ENCODE results near the gene ZNF584.
"Not testable (repeated sequence)": the region's sequence is repeated elsewhere in the genome, so short reads cannot be mapped to it uniquely, and the experiment has no call there.

The ZNF584 gene

DNA sequence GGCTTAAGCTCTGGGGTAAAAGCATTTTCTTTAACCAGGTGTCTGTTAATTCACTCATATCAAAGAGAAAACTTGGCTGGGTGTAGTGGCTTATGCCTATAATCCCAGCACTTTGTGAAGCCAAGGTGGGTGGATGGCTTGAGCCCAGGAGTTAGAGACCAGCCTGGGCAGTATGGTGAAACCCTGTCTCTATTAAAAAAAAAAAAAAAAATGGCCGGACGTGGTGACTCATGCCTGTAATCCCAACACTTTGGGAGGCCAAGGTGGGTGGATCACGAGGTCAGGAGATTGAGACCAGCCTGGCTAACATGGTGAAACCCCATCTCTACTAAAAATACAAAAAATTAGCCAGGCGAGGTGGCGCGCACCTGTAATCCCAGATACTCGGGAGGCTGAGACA is 31.7 kb upstream of the ZNF584 start:
- not testable (repeated sequence) for H3K9me3 ChIP-seq (ENCODE audit: control insufficient read depth, low read length); H3K27me3 ChIP-seq (replicated peaks; ENCODE audit: control insufficient read depth, insufficient read depth, low read length); H3K36me3 ChIP-seq (ENCODE audit: control insufficient read depth, insufficient read depth, low read length, severe bottlenecking); DNase-seq (ENCODE audit: low read depth); H3K4me3 ChIP-seq (ENCODE audit: low read length); H3K9ac ChIP-seq (ENCODE audit: low read length)
- peaks cover 27% of the 10 kb centered on the region for H3K4me1 ChIP-seq (ENCODE audit: control insufficient read depth, insufficient read depth, low read length)

- no peak overlapping the region for H3K4me3 ChIP-seq (ENCODE audit: low read length)
- H3K36me3 ChIP-seq (ENCODE audit: control insufficient read depth, insufficient read depth, low read length, severe bottlenecking) = no peaks in the 10 kb centered on the region
- no peak overlapping the region for H3K9ac ChIP-seq (ENCODE audit: low read length)
- H3K9me3 ChIP-seq (ENCODE audit: control insufficient read depth, low read length) = no peaks in the 10 kb centered on the region
- no peaks in the 10 kb centered on the region for H3K27me3 ChIP-seq (replicated peaks; ENCODE audit: control insufficient read depth, insufficient read depth, low read length)
- DNase-seq (ENCODE audit: low read depth) = no peak
- H3K4me1 ChIP-seq (ENCODE audit: control insufficient read depth, insufficient read depth, low read length) = peaks cover 17% of the 10 kb centered on the region
These were observed 29.2 kb upstream of the ZNF584 start for GRCh38 chr19:58379246-58379645.

GRCh38 chr19:58380037-58380661 is 28.3 kb upstream of the ZNF584 start:
- DNase-seq (ENCODE audit: low read depth) = no peak
- peak overlapping the region; percentile 91 for H3K9ac ChIP-seq (ENCODE audit: low read length)
- no peaks in the 10 kb centered on the region for H3K36me3 ChIP-seq (ENCODE audit: control insufficient read depth, insufficient read depth, low read length, severe bottlenecking)
- peak overlapping the region; percentile 87 for H3K4me3 ChIP-seq (ENCODE audit: low read length)
- peaks cover 17% of the 10 kb centered on the region for H3K4me1 ChIP-seq (ENCODE audit: control insufficient read depth, insufficient read depth, low read length)
- no peaks in the 10 kb centered on the region for H3K9me3 ChIP-seq (ENCODE audit: control insufficient read depth, low read length)
- H3K27me3 ChIP-seq (replicated peaks; ENCODE audit: control insufficient read depth, insufficient read depth, low read length) = no peaks in the 10 kb centered on the region

- Histone ChIP-seq H3K36me3 (ENCODE audit: control insufficient read depth, insufficient read depth, low read length, severe bottlenecking) (no peaks in the 10 kb centered on the region), H3K9ac (ENCODE audit: low read length) (peak within 1 kb of the TSS; percentile 91), H3K9me3 (ENCODE audit: control insufficient read depth, low read length) (no peaks in the 10 kb centered on the region), H3K4me3 (ENCODE audit: low read length) (peak within 1 kb of the TSS; percentile 87), H3K27me3 (replicated peaks; ENCODE audit: control insufficient read depth, insufficient read depth, low read length) (no peaks in the 10 kb centered on the region), H3K4me1 (ENCODE audit: control insufficient read depth, insufficient read depth, low read length) (peaks cover 25% of the 10 kb centered on the region)
- peak; percentile 100 for DNase-seq (ENCODE audit: low read depth)
These were observed 27.6 kb upstream of the ZNF584 start, which contains the start of gene ZNF837 for GRCh38 chr19:58380662-58381459. TSS of gene ZNF837 (minus strand) at chr19:58381030. CDS start at chr19:58369332, 11,698 bp downstream.

DNA sequence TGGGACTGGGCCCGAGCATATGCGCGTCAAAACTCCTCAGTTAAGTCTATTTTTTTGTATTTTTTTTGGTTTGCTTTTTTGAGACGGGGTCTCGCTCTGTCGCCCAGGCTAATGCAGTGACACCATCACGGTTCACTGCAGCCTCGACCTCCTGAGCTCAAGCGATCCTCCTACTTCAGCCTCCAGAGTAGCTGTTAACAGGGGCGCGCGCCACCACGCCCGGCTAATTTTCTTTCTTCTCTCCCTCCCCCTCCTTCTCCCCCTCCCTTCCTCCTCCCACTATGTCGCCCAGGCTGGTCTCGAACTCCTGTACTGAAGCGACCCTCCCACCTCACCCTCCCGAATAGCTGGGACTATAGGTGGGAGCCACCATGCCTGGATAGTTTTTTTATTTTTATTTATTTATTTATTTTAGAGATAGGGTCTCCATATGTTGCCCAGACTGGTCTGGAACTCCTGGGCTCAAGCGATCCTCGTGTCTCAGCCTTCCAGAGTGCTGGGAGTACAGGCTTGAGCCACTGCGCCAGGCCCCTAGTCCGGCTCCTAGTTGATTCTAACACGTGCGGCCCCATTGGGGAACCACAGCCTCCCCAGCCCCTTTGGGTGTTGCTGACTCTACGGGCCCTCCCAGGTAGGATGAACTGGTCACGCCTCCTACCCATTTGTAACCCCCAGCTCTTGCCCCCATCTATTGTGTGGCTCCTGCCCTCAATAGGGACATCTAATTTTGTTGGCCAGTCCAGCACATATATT is 26.8 kb upstream of the ZNF584 start:
- H3K9me3 ChIP-seq (ENCODE audit: control insufficient read depth, low read length) = no peaks in the 10 kb centered on the region
- peak overlapping the region; percentile 91 for H3K9ac ChIP-seq (ENCODE audit: low read length)
- H3K36me3 ChIP-seq (ENCODE audit: control insufficient read depth, insufficient read depth, low read length, severe bottlenecking) = no peaks in the 10 kb centered on the region
- peaks cover 31% of the 10 kb centered on the region for H3K4me1 ChIP-seq (ENCODE audit: control insufficient read depth, insufficient read depth, low read length)
- no peak for DNase-seq (ENCODE audit: low read depth)
- H3K27me3 ChIP-seq (replicated peaks; ENCODE audit: control insufficient read depth, insufficient read depth, low read length) = no peaks in the 10 kb centered on the region
- peak overlapping the region; percentile 87 for H3K4me3 ChIP-seq (ENCODE audit: low read length)

DNA sequence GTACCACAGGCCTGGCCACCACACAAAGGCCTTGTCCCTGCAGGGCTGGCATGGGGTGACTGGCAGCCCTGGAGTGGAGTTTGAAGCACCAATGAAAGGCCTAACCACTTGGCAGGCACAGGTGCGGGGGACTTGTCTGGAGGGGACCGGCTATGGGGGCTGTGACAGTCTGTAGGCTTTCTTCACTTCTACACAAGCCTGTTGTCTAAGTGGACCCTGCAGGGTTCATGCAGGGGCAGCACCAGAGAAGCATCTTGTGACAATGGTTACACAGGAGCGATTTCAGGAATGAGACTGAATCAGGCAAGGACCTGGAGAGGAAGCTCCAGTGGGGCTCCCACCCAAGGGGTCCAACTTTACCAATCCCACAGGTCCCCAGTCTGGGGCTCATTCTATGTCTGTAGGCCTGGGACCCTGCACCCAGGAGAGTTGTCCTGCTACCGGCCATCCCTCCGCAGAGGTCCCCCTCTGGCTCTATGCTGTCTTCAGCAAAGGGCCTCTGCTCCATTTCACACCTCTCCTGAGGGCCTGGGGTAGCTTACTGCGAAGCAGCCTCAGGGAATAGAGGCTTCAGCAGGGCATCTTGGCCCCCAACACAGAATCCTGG is 25.3 kb upstream of the ZNF584 start:
- Histone ChIP-seq H3K27me3 (replicated peaks; ENCODE audit: control insufficient read depth, insufficient read depth, low read length) (no peaks in the 10 kb centered on the region), H3K9ac (ENCODE audit: low read length) (no peak overlapping the region)
- DNase-seq (ENCODE audit: low read depth) = no peak

GRCh38 chr19:58385313-58385890 is 23.0 kb upstream of the ZNF584 start:
- peaks cover 35% of the 10 kb centered on the region for H3K4me1 ChIP-seq (ENCODE audit: control insufficient read depth, insufficient read depth, low read length)
- no peaks in the 10 kb centered on the region for H3K27me3 ChIP-seq (replicated peaks; ENCODE audit: control insufficient read depth, insufficient read depth, low read length)
- DNase-seq (ENCODE audit: low read depth) = no peak
- H3K36me3 ChIP-seq (ENCODE audit: control insufficient read depth, insufficient read depth, low read length, severe bottlenecking) = peaks cover 16% of the 10 kb centered on the region
- peak overlapping the region; percentile 100 for H3K9ac ChIP-seq (ENCODE audit: low read length)
- H3K9me3 ChIP-seq (ENCODE audit: control insufficient read depth, low read length) = no peaks in the 10 kb centered on the region
- peak overlapping the region; percentile 94 for H3K4me3 ChIP-seq (ENCODE audit: low read length)

More for the DNA sequence above, 25.3 kb upstream of the ZNF584 start:
- Histone ChIP-seq H3K4me1 (ENCODE audit: control insufficient read depth, insufficient read depth, low read length) (peaks cover 36% of the 10 kb centered on the region), H3K4me3 (ENCODE audit: low read length) (no peak overlapping the region), H3K9me3 (ENCODE audit: control insufficient read depth, low read length) (no peaks in the 10 kb centered on the region), H3K36me3 (ENCODE audit: control insufficient read depth, insufficient read depth, low read length, severe bottlenecking) (peaks cover under 1% of the 10 kb centered on the region)

DNA sequence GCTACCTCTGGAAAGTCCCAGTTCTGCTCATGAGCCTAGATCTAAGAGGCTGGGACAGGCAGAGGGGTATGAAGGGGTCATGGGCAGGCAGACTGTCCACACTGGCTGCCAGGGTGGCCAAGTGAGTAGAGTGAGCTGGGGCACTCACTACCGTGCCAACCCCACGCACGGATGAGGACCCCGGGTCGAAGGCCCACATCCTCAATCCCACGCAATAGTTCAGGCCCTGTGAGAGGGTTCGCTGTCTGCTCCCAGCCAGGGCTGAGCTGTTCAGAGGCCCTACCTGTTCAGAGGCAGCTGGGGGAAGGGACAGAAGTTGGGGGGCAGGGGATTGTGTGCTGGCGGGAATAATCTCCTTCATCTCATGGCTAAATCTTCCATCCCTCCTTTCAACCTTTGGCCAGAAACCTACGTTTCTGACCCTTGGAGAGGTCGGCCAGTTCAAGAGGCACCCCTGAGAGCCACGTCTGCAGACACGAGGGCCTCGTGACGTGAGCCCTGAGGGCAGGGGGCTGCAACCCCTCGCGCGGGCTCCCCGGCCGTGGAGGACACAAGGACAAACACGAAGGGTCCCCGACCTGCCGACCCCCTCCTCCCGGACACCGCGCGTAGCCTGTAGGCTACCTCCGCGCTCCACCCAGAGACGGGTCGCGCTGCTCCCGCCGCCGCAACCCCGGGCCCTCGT is 22.4 kb upstream of the ZNF584 start:
- H3K9ac ChIP-seq (ENCODE audit: low read length) = peak overlapping the region; percentile 100
- peaks cover 40% of the 10 kb centered on the region for H3K4me1 ChIP-seq (ENCODE audit: control insufficient read depth, insufficient read depth, low read length)
- no peak for DNase-seq (ENCODE audit: low read depth)
- H3K4me3 ChIP-seq (ENCODE audit: low read length) = peak overlapping the region; percentile 94
- H3K36me3 ChIP-seq (ENCODE audit: control insufficient read depth, insufficient read depth, low read length, severe bottlenecking) = peaks cover 23% of the 10 kb centered on the region
- no peaks in the 10 kb centered on the region for H3K9me3 ChIP-seq (ENCODE audit: control insufficient read depth, low read length)
- H3K27me3 ChIP-seq (replicated peaks; ENCODE audit: control insufficient read depth, insufficient read depth, low read length) = no peaks in the 10 kb centered on the region

GRCh38 chr19:58386576-58387337 is 21.7 kb upstream of the ZNF584 start, which contains the start of gene RPS5:
TSS of gene RPS5 (plus strand) at chr19:58387269. CDS start at chr19:58388138, 869 bp downstream.
- DNase-seq (ENCODE audit: low read depth) = peak; percentile 99
- peak within 1 kb of the TSS; percentile 94 for H3K4me3 ChIP-seq (ENCODE audit: low read length)
- H3K36me3 ChIP-seq (ENCODE audit: control insufficient read depth, insufficient read depth, low read length, severe bottlenecking) = peaks cover 29% of the 10 kb centered on the region
- H3K9ac ChIP-seq (ENCODE audit: low read length) = peak within 1 kb of the TSS; percentile 100
- no peaks in the 10 kb centered on the region for H3K27me3 ChIP-seq (replicated peaks; ENCODE audit: control insufficient read depth, insufficient read depth, low read length)
- H3K9me3 ChIP-seq (ENCODE audit: control insufficient read depth, low read length) = no peaks in the 10 kb centered on the region
- peaks cover 39% of the 10 kb centered on the region for H3K4me1 ChIP-seq (ENCODE audit: control insufficient read depth, insufficient read depth, low read length)

Data from adipocyte (in vitro differentiated cells).